NCI-H524 (cell line): Measurements from ENCODE around the gene CLMN.

Experiments used
- DNase-seq, 2 experiments: peaks; one replicate each; lab custom pipeline; 2025; lab: John Stamatoyannopoulos, UW

CLMN gene

GRCh38 chr14:95320078-95320895, 579 bp upstream of the CLMN start:
- DNase-seq, result no peak

GRCh38 chr14:95318399-95319311, 1.1 kb downstream of the CLMN start:
- no peak for DNase-seq

GRCh38 chr14:95317817-95318343, 1.8 kb downstream of the CLMN start:
- no peak for DNase-seq

GRCh38 chr14:95316821-95317220, 2.9 kb downstream of the CLMN start:
- peak; percentile 94 to 95 for DNase-seq

GRCh38 chr14:95315579-95315978, 4.1 kb downstream of the CLMN start:
- DNase-seq, result no peak

- no peak for DNase-seq
These were observed 4.6 kb downstream of the CLMN start for GRCh38 chr14:95315156-95315555.

- no peak for DNase-seq
These were observed 5.1 kb downstream of the CLMN start for GRCh38 chr14:95314609-95315008.

- no peak for DNase-seq
These were observed 6.0 kb downstream of the CLMN start for GRCh38 chr14:95313707-95314106.

- DNase-seq, result no peak
These were observed 6.5 kb downstream of the CLMN start for GRCh38 chr14:95313190-95313589.

- no peak for DNase-seq
These were observed 7.4 kb downstream of the CLMN start for GRCh38 chr14:95312311-95312710.

- DNase-seq, result no peak
These were observed 8.0 kb downstream of the CLMN start for GRCh38 chr14:95311752-95312151.

- no peak for DNase-seq
These were observed 8.9 kb downstream of the CLMN start for GRCh38 chr14:95310635-95311380.

- DNase-seq, result no peak
These were observed 10.3 kb downstream of the CLMN start for GRCh38 chr14:95309261-95310051.

GRCh38 chr14:95308073-95308472, 11.6 kb downstream of the CLMN start:
- DNase-seq, result no peak

GRCh38 chr14:95307402-95308041, 12.2 kb downstream of the CLMN start:
- DNase-seq, result no peak

GRCh38 chr14:95305940-95306339, 13.8 kb downstream of the CLMN start:
- no peak for DNase-seq

- DNase-seq, result no peak
These were observed 14.6 kb downstream of the CLMN start for GRCh38 chr14:95305145-95305544.

GRCh38 chr14:95304342-95304741, 15.4 kb downstream of the CLMN start:
- DNase-seq, result no peak

- peak; percentile 92 to 94 for DNase-seq
These were observed 16.2 kb downstream of the CLMN start for GRCh38 chr14:95303552-95303951.

- peak in 1 of 2 experiments; percentile 39 for DNase-seq
These were observed 16.8 kb downstream of the CLMN start for GRCh38 chr14:95302667-95303506.
